ENCODE results near the gene LRRTM4.

- TF ChIP-seq POLR2AphosphoS5 (IDR thresholded peaks at IDR 0.05; ENCODE audit: low read depth, low read length) (no peak), TAF1 (IDR thresholded peaks at IDR 0.05; ENCODE audit: low read depth, low read length) (no peak)
Measured at GRCh38 chr2:77508511-77508910, 13.7 kb downstream of the LRRTM4 start.

Measured in GM12891 (cell line).